CD4-positive, alpha-beta T cell treated with Interferon alpha-2 for 1 hour (primary cell): ENCODE data around the gene ARAP2.
A peak's percentile ranks its signal among the peaks of the same experiment; 100 is the strongest.
"Not testable (repeated sequence)": the region's sequence is repeated elsewhere in the genome, so short reads cannot be mapped to it uniquely, and the experiment has no call there.

Experiments
- DNase-seq, 2 donors: peaks; one replicate each; pipeline ENCODE4 v3.0.0-alpha.2; 2020 to 2022

The ARAP2 gene

DNA sequence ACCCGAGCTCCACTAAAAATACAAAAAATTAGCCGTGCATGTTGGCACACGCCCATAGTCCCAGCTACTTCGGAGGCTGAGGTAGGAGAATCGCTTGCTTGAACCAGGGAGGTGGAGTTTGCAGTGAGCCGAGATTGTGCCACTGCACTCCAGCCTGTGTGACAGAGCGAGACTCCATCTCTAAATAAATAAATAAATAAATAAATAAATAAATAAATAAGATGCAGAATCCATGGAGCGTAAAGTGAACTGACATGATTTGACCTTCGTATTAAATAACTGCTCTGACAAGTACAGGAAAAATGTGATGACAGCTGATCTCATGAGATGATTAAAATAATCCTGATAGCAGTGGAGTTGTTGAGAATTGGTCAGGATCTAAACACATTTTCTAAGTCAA lies 62.0 kb downstream of the ARAP2 start:
- DNase-seq = not testable (repeated sequence)

DNA sequence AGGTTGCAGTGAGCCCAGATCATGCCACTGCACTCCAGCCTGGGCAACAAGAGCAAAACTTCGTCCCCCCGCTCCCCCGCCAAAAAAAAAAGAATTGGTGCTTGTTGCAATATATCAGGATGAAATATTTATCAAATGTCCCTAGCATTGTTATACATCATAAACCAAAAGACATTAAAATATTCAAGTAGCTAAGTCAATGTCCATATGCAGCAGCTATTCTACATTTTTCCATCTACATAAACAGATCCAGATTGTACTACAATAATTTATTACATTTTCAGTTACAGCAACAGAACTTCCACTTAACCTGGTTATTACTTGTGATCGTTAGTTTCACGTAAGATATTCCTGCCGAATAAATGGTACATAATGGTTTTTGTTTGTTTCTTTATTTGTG lies 64.1 kb downstream of the ARAP2 start:
- no peak for DNase-seq

DNA sequence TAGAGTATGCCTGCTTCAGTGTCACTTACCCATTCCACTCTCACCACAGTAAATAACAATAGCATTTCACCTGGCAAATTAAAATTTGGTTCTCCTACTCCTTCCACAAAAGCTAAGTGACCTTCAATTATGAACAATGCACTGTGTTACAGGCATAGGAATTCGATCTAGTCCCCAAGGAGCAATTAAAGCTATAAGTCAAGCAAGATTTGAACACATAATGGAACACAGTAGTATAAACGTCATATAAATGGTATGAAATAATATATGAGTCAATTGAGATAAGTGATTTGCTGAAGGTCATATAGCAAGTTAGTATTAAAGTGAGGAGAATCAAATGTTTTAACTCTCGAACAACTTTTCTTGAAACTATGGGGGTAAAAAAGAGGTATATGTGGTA lies 65.8 kb downstream of the ARAP2 start:
- no peak for DNase-seq

DNA sequence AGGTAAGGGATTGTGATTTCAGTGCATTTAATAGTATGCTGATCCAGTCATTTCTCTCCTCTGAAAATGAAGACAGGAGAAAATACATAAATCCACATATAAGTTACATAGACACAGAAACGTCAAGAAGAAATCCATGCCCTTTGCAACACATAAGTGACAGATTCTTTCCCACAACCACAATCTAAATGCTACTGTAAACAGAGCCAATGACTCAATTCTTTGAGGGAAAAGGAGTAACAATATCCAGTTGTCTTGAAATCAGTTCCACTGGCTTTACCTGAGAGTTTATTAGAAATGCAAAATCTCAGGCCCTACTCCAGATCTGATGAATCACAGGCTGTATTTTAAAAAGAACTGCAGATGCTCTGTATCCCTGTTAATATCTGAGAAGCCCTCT lies 66.4 kb downstream of the ARAP2 start:
- DNase-seq = no peak

DNA sequence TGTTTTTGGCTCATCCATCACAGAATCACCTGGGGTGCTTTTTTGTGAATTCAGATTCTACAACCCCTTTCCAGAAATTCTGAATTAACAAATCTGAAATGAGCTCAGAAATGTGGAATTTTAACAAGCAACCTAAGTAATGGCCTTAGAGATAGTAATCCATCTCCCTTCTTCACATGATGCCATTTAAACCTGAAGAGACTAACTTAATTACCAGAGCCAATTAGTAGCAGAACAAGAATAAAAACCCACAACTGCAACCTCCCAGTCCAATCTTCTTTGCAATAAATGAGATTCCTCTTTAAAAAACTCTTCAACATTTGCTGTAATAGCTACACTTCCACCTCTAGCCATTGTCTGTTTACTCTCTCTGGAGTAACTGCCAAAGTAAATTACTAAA lies 69.7 kb downstream of the ARAP2 start:
- no peak for DNase-seq

DNA sequence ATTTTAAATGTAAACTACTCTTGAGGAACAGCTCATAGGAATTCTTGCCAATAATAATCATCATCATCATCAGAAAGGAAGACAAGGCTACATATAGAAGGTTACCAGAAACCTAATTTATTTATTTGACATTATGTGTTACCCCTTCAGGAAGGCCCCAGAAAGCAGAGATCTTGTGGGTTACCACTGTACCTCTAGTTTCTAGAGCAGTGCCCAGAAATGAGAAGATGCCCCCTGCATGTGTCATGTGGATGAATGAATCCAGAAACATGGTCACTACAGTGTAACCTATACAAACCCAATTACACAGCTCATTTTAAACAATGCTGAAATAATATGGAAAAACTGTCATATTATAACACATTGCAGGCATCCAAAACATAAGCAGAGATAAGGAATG lies 70.4 kb downstream of the ARAP2 start:
- DNase-seq = no peak

DNA sequence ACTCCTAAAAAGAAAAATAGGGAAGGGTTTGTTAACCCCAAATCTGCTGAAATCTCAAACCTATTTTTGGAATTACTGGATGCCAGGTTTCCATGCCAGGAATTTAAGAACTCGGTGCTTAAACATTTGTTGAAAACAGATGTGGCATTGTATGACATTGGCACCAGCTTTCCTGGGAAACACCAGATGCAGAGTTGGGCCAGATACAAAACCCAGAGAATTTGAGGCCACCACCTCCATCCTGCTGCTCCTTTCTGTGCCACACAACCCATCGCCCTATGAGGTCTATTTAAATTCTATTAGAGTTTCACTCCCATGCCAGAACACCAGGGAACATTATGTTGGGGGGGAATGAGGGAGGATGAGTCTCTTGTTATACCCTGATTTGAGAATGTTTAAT lies 71.7 kb downstream of the ARAP2 start:
- DNase-seq = no peak

DNA sequence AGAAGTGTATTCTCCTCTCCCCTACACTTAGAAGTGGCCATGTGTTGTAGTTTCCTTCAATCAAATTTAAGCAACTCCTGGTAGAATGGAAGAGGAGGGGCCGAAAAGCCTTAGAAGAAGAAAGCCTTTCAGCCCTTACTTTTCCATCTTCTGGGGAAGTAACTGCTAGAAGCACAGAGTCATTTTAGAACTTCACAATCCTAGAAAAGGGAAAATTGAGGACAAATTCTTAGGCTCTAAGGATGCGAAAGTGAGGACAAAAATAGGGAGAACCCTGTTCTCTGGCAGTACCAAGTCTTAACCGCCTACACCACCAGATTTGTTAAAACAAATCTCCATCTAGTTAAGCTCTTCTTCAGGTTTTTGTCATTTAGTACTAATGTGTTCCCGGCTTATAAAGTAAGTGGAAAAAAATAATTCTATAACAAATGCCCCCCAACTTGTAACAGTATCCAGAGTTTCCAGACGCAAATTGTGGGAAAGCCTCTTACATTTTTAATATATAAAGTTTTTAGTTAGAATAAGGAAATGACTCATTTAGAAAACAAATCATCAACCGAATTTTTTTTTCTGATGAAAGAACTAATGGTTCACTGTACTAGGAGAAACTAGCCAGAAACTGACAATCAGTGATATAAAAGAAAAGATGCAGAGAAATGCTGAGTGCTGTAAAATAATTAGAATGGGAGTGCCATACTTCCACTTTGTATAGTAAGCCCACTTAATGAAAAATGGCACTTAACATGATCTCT lies 76.0 kb downstream of the ARAP2 start:
- no peak for DNase-seq

DNA sequence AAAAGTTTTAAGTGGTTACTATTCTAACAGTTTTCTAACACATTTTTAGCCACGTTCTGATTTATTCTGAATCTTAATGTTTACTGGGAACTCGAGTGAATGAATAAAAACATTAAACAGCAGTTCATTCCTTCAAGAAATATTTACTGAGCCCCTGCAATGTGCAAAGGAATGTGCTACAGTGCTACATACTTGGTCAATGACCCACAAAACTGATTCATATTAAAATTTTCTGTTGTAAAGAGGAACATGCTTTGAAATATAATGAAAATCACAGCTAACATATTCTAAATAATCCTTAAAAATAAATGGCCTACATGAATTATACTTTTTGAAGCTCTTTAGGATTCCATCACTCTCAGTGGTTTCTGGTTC lies 78.7 kb downstream of the ARAP2 start:
- no peak for DNase-seq

DNA sequence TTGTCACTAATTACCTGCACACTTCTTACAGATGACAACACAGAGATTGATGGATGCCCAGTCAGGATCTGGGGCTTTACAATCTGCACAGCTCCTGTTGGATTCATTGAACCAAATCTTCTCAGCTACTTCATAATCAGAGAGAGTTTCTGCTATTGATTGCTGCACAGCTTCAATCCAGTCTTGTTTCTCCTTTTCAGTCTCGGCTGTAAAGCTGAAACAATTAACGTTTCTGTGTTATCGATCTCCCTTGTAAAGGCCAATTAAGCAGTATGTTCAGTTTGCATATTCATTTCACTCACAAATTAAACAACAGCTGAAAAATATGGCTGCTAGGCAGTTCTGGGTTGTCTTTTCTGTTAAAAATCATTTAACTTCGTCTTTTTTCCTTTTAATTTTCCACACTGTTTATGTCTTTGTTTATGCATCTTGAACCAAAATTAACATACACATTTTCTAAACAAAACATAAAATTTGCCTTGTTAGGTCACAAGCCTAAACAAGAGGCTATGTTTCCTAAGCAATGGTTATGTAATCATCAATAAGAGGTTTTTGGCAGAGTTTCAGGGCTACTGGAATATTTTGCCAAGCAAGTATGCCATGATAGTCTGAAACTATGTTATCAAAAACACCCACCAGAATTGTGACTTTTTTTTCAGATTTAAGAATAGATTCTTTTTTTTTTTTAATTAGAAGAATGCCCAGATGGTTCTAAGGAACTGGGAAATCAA lies 79.2 kb downstream of the ARAP2 start:
- DNase-seq = no peak

DNA sequence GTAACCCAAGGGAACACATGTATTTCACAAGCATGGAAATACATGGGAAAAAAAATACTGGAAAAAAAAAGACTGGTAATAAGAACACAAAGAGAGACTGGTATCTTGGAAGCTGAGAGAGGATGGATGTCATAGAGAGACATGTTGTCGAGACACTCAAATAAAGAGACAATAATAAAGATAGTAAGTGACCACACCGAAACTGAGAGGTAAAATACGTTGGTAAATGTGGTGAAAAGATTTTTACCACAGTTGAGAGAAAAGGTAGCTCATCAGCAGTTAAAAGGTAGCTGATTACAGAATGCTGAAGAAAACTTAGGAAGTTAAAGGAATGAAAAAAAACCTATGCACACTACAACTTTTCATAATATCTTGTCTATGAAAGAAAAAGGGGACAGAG lies 81.1 kb downstream of the ARAP2 start:
- DNase-seq = no peak

DNA sequence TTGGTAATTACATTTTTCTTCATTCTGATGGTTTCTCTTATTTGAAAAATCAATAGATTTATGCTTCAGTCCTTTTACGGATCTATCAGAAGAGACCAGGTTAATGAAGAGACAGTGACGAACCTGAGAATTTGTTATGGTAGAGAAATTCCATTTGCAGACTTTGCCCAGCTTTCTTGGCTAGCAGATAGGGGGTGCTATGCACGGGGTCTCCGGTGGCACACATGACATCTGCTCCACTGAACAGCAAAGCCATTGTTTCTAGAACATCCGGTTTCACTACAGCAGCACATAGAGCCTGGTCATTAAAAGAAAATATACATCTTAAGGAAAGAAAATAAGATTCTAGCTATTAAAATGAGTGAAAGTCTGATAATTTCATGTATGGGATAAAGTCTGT lies 85.1 kb downstream of the ARAP2 start:
- peak in 1 of 2 donors; percentile 3 for DNase-seq

DNA sequence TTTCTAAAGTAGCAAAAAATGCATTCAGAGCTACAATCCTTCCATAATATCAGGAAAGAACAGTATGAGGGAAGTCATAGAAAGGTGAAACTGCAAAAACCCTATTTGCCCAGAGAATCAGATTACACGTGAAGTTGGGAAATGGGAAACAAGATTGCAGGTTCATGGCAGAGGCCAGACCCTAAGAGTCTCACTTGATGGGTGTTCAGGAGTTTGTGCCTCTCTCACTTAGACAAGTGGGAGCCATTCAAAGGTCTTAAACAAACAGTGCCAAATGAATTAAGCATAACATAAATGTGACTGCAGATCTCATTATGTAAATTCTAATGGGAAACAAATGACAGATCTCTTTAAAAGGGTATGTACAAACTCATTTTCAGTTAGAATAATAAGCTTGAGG lies 91.6 kb downstream of the ARAP2 start:
- no peak for DNase-seq

DNA sequence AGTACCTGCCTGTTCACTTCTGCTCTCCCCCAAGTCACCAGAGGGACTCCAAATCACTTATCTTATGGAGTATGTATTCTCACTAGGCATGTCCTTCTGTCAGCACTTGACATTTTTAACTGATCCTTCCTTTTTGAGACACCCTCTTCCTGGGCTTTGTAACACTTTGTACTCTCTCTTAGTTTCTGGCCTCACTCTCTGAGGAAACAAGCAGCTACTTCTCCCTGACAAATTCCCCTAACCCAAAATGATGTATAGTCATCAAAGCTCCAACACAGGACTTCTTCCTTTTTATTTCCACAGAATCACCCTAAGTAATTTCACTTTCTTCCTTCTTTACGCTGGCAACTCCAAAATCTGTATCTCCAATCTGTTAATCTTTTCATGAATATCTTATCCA lies 101.8 kb downstream of the ARAP2 start:
- no peak for DNase-seq

DNA sequence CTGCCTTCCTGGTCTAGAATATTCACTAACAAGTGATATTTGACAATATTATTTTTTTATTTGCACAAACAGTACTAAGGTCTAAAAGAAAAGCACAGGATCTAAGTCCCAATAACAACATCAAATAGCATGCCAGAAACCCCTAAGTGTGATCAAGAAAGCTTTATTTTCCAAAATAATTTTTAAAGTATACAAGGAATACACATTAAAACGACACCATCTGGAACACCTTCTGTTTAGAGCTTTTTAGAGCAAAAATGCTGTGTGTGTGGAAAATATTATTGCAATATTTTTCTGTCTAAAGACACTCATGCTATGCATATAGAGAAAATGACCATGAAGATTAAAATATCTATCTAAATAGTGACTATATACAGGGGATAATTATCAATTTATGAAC lies 103.1 kb downstream of the ARAP2 start:
- DNase-seq = no peak

DNA sequence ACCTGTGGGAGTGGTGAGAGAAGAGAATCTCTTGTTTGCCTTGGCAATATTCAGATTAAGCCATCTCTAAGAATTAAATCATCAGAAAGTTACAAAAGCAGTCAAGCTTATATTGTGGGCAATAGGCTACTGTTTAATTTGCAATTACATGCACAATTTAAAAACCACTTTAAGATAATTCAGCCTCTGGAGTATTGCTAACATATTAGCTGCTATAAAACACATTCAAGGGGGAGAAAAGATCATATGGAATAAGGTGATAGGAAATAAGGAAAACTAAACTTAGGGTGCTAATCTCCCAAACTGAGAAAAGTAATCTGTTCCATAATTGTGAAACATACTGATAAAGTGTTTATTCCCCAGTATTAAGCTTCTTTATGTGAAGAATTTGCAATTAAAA lies 103.9 kb downstream of the ARAP2 start:
- no peak for DNase-seq

DNA sequence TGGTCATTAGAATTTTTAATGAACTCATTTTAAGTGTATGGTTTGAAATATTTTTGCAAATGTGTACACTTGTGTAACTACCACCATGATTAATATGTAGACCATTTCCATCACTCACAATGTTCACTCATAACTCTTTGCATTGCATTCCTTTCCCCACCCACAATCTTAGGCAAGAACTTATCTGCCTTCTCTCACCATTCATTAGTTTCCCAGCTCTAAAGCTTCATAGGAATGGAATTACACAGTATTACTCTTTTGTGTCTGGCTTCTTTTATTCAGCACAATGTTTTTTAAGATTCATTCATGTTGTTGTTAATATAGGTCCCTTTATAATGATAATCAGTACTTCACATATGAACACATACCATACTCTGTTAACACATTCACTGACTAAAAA lies 106.1 kb downstream of the ARAP2 start:
- DNase-seq = no peak

DNA sequence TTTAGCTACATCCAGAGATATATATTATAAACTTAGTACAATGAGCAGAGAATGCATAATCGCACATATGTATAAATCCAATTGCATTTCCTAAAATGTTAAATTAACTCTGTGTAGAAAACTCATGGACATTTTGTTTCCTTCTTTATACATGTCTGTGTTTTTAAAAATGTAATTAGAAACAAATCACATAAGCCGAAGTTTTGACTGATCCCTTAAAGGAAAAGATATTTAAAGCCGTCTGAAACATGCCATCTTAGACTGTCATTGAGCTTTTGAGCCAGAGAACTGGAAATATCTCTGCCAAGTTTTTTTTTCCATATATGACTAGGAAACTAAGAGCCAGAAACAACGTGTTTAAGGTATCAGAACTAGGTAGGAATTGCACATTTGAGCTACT lies 107.0 kb downstream of the ARAP2 start:
- DNase-seq = no peak

DNA sequence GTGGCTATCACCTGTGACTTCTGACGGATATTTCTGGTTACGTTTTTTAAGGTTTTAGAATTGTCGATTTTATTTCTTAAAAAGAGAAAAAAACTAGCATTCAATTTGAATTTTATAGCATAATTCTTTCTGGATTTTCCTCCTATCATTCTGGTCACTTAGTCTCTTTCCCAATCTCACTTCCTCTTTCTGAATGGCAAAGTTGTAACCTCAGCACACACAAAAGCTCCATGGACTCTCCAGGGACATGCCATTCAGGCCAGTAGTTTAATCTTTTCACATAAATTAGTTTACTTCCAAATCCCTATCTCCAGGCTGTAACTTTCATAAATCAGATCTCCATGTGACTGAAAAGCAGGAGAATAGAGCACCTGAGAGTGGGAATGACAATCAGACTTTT lies 110.7 kb downstream of the ARAP2 start:
- DNase-seq = no peak

DNA sequence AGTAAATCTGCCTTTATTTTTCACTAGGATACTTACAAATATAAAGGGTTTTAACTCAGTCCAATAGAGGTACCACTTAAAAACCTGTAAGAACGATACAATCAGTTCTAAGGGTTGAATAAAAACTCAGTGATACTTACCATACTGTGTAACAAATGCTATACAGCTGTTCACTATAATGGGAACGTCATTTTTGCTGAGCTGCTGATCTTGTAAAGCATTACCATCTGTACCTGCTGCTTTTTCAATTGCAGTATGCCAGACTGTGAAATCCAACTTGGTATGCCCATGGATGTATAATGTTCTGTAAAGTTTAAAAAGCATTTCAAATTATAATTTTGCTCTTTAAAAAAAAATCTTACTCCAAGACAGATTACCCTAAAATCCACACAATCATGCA lies 111.2 kb downstream of the ARAP2 start:
- no peak for DNase-seq

DNA sequence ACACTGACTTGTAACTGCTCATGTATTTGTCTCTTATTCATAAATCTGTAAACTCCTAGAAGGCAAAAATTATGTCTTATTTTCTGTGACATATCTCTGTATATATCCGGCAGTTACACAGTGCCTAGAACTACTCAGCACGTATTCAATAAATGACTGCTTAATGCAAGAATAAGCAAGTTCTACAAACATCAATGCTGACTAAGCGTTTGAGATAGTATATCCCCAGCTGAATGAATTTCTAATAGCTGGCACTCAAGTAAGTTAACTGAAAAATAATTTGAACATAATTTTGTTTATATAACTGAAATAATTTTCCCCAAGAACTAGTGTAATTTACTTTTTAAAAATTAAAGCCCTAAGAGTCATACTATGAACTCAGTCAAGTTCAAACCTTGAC lies 113.7 kb downstream of the ARAP2 start:
- DNase-seq = no peak

DNA sequence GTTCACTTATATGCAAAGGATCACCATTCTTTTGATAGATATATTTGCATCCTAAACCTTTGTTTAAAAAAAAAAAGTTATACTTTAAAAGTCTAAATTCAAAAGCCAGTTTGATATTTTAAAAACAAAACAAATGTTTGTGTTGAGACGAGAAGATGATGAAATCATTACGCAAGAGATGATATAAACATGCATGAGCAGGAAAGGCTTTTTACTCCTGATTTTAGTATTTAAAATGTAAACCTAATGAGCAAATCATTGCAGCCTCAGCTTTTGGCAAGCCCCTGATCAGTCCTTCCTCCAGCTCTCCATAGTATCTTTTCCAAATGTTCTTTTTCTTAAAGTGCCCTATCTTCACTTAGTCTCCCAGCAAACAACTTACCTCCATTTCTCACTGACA lies 115.6 kb downstream of the ARAP2 start:
- DNase-seq = no peak

DNA sequence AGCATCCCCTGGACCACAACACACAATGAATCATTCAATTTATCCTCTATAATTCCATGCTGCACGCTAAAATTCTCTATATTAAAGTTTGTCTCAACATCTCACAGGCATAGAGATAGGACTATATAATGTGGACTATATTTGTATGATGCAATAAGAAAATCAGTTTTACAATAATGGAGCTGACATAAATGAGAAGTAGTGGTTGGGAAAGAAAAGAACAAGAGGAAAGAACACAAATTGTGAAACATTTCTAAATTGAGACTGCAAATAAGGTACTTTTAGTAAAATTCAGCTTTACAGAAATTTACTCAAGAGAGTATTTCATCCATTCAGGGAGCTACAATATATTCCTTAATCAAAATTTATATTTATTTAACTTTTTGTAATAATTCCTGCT lies 120.4 kb downstream of the ARAP2 start:
- no peak for DNase-seq

DNA sequence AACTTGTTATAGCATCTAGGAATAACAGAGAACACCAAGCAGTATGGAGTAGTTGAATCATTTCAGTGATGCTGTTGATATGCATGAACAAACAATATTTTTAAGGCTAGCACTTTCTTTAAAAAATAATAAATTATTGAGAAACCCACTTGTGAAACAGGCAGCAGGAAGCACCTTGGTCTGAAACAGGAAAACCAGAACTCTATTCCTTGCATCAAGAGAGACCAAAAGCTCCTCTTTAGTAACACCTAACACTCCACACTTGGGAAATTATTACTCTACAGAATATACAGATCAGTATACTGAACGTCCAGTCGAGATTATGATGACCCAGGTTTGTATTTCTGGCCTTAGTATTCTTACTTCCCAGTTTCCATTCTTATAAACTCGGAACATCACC lies 129.0 kb downstream of the ARAP2 start:
- DNase-seq = no peak

DNA sequence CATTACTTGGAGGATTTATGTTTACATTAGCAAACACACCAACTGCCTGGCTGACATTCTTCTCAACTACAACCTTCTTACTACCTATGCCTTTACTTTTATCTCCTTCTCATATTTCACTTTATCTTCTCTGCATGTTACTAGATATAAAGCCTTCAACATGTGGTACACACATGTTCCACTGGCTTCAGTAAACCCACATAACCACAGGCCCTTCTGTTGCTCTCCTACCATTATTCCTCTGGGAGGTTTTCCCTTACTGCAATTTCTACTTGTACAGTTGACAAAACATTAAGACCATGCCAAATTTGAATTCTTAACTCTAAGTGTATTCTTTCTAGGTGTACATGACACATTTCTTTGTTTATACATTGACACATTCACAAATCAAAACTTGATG lies 133.1 kb downstream of the ARAP2 start:
- no peak for DNase-seq
